ENCODE results near the gene EHD4. TPM values are rescaled to one million over a fixed set of nuclear protein-coding genes. Genes with fewer than 3 reads are reported as not detected.

Gene EHD4
- total RNA-seq, 2 donors from 2014 or later = 18.4 to 22.6 TPM

DNA sequence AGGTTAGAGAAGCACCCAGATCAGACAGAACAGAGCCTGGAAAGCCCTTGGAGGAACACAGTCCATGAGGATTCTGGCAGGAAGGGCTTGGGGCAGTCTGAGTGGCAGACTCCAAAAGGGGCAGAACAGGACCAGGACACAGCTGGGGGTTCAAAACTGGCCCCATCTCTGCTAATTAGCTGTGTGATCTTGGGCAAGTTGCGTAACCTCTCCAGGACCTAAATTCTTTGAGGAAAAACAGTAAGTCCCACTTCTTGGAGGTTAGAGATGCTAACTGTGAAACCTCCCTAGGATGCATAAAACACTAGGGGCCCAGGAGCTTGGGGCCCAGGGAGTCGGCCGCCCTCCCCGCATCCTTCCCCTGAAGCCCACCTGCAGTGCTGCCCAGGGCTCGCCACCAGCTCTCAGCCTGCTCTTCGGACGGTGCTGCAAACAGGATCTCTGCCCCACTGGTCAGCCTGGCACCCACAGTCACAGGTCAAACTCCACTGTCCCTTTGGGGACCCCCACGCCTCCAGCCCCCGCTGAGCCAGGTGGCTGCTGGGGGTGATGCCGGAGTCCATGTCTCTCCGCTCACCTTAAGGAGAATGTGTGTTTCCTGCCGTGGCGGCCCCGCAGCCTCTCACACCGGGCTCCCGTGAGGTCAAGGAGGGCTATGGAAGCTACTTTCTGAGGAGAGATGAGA, 121.7 kb downstream of the EHD4 start:
- 83% methylated on average over 16 of the region's 16 CpGs for WGBS
- H3K27ac ChIP-seq = no peak overlapping the region

GRCh38 chr15:41849861-41850260, 122.5 kb downstream of the EHD4 start:
- peak overlapping the region in 1 of 2 donors; percentile 57 for H3K27ac ChIP-seq
- 29% methylated on average over 8 of the region's 8 CpGs for WGBS
- intact Hi-C loops (cut with DNase I) = no loop called here

More for the DNA sequence above, 121.7 kb downstream of the EHD4 start:
- Histone ChIP-seq H3K4me3 (no peak overlapping the region), H3K4me1 (replicated peaks) (no peaks in the 10 kb centered on the region), H3K36me3 (peaks cover 2 to 12% of the 10 kb centered on the region in 2 donors), H3K27me3 (replicated peaks; ENCODE audit: insufficient read depth) (no peaks in the 10 kb centered on the region), H3K9me3 (no peaks in the 10 kb centered on the region)
- TF ChIP-seq POLR2A (IDR thresholded peaks at IDR 0.05) (no peak), POLR2AphosphoS5 (IDR thresholded peaks at IDR 0.05) (no peak), CTCF (IDR thresholded peaks at IDR 0.05) (no peak)
- DNase-seq (ENCODE audit: low spot score) = no peak
- intact Hi-C loops (cut with DNase I) = no loop called here

DNA sequence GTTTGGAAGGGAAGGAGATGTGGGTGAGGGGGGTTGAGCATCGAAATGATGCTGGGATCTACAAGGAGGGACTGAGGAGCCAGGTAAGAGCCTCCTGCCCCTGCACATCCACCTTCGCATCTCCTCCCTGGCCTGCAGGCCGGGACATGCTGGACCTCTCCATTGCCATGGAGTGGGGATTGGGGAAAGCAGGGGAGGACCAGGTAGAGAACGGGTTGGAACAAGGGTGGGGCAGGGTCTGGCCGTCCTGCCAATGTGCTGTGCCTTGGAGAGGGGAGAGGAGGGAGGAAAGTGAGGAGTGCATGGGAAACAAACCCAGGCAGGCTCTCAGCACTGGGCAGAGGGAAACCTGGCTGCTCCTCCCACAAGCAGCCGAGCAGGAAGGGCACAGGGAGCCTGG, 123.2 kb downstream of the EHD4 start:
- intact Hi-C loops (cut with DNase I) = no loop called here
- Histone ChIP-seq H3K4me1 (replicated peaks) (no peaks in the 10 kb centered on the region), H3K27ac (peak overlapping the region in 1 of 2 donors; percentile 57), H3K9me3 (no peaks in the 10 kb centered on the region), H3K4me3 (no peak overlapping the region), H3K27me3 (replicated peaks; ENCODE audit: insufficient read depth) (no peaks in the 10 kb centered on the region), H3K36me3 (peaks cover 2 to 12% of the 10 kb centered on the region in 2 donors)
- no peak for TF ChIP-seq POLR2A (IDR thresholded peaks at IDR 0.05)
- no peak for TF ChIP-seq CTCF (IDR thresholded peaks at IDR 0.05)
- no peak for TF ChIP-seq POLR2AphosphoS5 (IDR thresholded peaks at IDR 0.05)
- 40% methylated on average over 6 of the region's 6 CpGs for WGBS
- DNase-seq (ENCODE audit: low spot score) = peak; percentile 35

More at GRCh38 chr15:41849861-41850260, 122.5 kb downstream of the EHD4 start:
- Histone ChIP-seq H3K27me3 (replicated peaks; ENCODE audit: insufficient read depth) (no peaks in the 10 kb centered on the region), H3K4me1 (replicated peaks) (no peaks in the 10 kb centered on the region), H3K36me3 (peaks cover 2 to 12% of the 10 kb centered on the region in 2 donors), H3K9me3 (no peaks in the 10 kb centered on the region), H3K4me3 (no peak overlapping the region)
- peak; percentile 73 for DNase-seq (ENCODE audit: low spot score)
- TF ChIP-seq POLR2AphosphoS5 (IDR thresholded peaks at IDR 0.05) = peak; percentile 68
- no peak for TF ChIP-seq CTCF (IDR thresholded peaks at IDR 0.05)
- peak; percentile 12 for TF ChIP-seq POLR2A (IDR thresholded peaks at IDR 0.05)

DNA sequence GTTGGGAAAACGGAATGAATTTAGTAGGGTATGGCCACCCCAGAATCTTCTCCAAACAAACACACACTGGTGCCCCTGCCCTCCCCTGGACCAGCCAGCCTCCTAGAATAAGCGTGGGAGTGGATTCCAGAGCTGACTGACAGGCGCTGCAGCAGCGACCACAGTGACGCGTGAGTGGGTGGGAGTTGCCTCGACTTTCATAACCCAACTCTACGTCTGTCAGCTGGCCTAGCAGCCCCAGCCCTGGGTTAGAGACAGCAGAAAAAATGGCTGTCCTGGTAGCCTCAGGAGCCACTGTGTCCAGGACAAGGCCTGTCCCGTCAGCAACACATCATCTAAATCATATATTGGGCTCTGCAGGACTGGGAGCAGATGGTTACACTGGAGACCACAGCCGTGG, 123.7 kb downstream of the EHD4 start:
- H3K9me3 ChIP-seq = no peaks in the 10 kb centered on the region
- H3K27ac ChIP-seq = no peak overlapping the region
- no peaks in the 10 kb centered on the region for H3K4me1 ChIP-seq (replicated peaks)
- no peak for DNase-seq (ENCODE audit: low spot score)
- TF ChIP-seq POLR2AphosphoS5 (IDR thresholded peaks at IDR 0.05) (no peak), POLR2A (IDR thresholded peaks at IDR 0.05) (no peak), CTCF (IDR thresholded peaks at IDR 0.05) (no peak)
- no peak overlapping the region for H3K4me3 ChIP-seq
- intact Hi-C loops (cut with DNase I) = no loop called here
- 63% methylated on average over 10 of the region's 10 CpGs for WGBS
- H3K27me3 ChIP-seq (replicated peaks; ENCODE audit: insufficient read depth) = no peaks in the 10 kb centered on the region
- peaks cover 2 to 12% of the 10 kb centered on the region in 2 donors for H3K36me3 ChIP-seq

DNA sequence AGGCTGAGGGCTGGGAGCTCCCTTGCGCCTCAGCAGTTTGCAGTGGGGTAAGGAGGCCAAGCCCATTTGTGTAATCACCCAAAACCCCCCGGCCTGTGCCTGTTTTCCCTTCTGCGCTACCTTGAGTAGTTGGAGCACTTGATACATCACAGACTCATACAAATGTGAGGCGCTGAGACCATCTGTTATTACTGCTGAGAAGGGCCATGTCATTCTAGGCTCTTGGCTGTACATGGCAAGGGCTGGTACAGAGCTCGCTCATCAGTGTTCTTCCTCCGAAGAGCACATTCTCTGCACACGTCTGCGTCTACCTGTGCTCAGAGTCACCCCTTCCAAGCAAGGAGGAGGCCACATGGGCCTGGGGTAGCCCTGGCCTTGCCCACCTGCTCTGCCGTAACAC, 124.4 kb downstream of the EHD4 start:
- H3K36me3 ChIP-seq = peaks cover 2 to 12% of the 10 kb centered on the region in 2 donors
- intact Hi-C loops (cut with DNase I) = no loop called here

More for the DNA sequence above, 124.4 kb downstream of the EHD4 start:
- H3K9me3 ChIP-seq = no peaks in the 10 kb centered on the region
- no peak overlapping the region for H3K4me3 ChIP-seq
- no peaks in the 10 kb centered on the region for H3K4me1 ChIP-seq (replicated peaks)
- 93% methylated on average over 9 of the region's 9 CpGs for WGBS
- TF ChIP-seq CTCF (IDR thresholded peaks at IDR 0.05) (no peak), POLR2A (IDR thresholded peaks at IDR 0.05) (no peak), POLR2AphosphoS5 (IDR thresholded peaks at IDR 0.05) (no peak)
- H3K27ac ChIP-seq = no peak overlapping the region
- no peaks in the 10 kb centered on the region for H3K27me3 ChIP-seq (replicated peaks; ENCODE audit: insufficient read depth)
- no peak for DNase-seq (ENCODE audit: low spot score)
